GM23338 (cell line): ENCODE data around the gene PLCD3.

Source experiments
- CREB1 ChIP-seq: fragments of 250-450 bp; sonication (Bioruptor Pico); IDR thresholded peaks from 2 replicates; pipeline ENCODE4 v1.5.0; 2020; ENCODE audit warnings: low read depth, mild to moderate bottlenecking, moderate library complexity
- CTCF ChIP-seq, 2 experiments: fragments of 200-600 bp in 1 of 2; sonication (generic) in 1 of 2; conservative IDR thresholded peaks; 2 replicates each; pipeline versions ENCODE4 v1.5.1 to v1.6.1; 2016 to 2017; ENCODE audit warnings: antibody characterized with exemption in 2 of 2, low read depth in 2 of 2, mild to moderate bottlenecking in 2 of 2, moderate library complexity in 1 of 2
- EZH2 ChIP-seq: fragments of 200-600 bp; sonication (generic); IDR thresholded peaks from one replicate; pipeline ENCODE4 v1.8.0; 2017; ENCODE audit warnings: antibody characterized with exemption, mild to moderate bottlenecking, low read depth; ENCODE audit not compliant: unreplicated experiment
- EZH2phosphoT487 ChIP-seq: fragments of 200-600 bp; sonication (generic); IDR thresholded peaks from one replicate; pipeline ENCODE4 v1.8.1; 2018; ENCODE audit warnings: antibody characterized with exemption; ENCODE audit not compliant: unreplicated experiment
- NANOG ChIP-seq: IDR thresholded peaks from 2 replicates; pipeline ENCODE4 v1.6.1; 2016; ENCODE audit warnings: antibody characterized with exemption, borderline replicate concordance
- POLR2AphosphoS5 ChIP-seq: IDR thresholded peaks from 2 replicates; pipeline ENCODE4 v1.6.1; 2016; ENCODE audit warnings: antibody characterized with exemption, low read depth

GRCh38 chr17:45143094-45143670 lies 10.9 kb upstream of the PLCD3 start:
- TF ChIP-seq CTCF (conservative IDR thresholded peaks at IDR 0.05; ENCODE audit: low read depth in 2 of 2): no peak
- no peak for TF ChIP-seq EZH2phosphoT487
- no peak for TF ChIP-seq EZH2
- TF ChIP-seq POLR2AphosphoS5: no peak
- TF ChIP-seq NANOG: no peak
- no peak for TF ChIP-seq CREB1 (CRISPR knock-in tag)
